HepG2 (cell line): ENCODE measurements around the gene ANKRD62. TPM values are rescaled to one million over a fixed set of nuclear protein-coding genes. Genes with fewer than 3 reads are reported as not detected.

Experiments used
- ATAC-seq: fragments of 200-7000 bp; cut with Tn5 transposase; 3 replicates; pipeline ENCODE4 v1.9.1; 2020; ENCODE audit warnings: mild to moderate bottlenecking, moderate library complexity
- BruUV-seq: library from RNA; stranded (reverse); fragments of 400-500 nt; replicated peaks from 2 replicates; lab custom pipeline; 2021; lab: Mats Ljungman, UMichigan
- CTCF ChIA-PET: fragments of 300-600 bp; formaldehyde crosslinking; extraction: SDS; loops from one replicate; lab custom pipeline; 2021; ENCODE audit warnings: low total read pairs, inconsistent platforms, low intra/inter-chr PET ratio; lab: Yijun Ruan, JAX
- POLR2A ChIA-PET: fragments of 350-600 bp; sonication (Branson Sonifier 250); formaldehyde crosslinking; loops from one replicate; lab custom pipeline; 2020; ENCODE audit warnings: antibody characterized with exemption, inconsistent platforms; lab: Yijun Ruan, JAX
- DNase-seq: peaks from one replicate; pipeline ENCODE4 v3.0.0-alpha.2; 2015; ENCODE audit warnings: low spot score
- FAIRE-seq: peaks from 3 replicates; lab custom pipeline; 2011; peaks lifted over from hg19 to GRCh38; lab: Jason Lieb, UNC
- H2AFZ ChIP-seq: one replicate; pipeline ENCODE4 v1.6.1; 2011; ENCODE audit warnings: low read length, inconsistent platforms
- H3K27ac ChIP-seq: fragments of 300-600 bp; 3 replicates; pipeline ENCODE4 v1.8.0; 2011; ENCODE audit warnings: mixed run types, mild to moderate bottlenecking, mixed read lengths, low read length, inconsistent platforms; ENCODE audit not compliant: insufficient read depth; ENCODE audit errors: extremely low read length
- H3K27me3 ChIP-seq, 2 experiments: fragments of 200-600 bp in 1 of 2; 2 replicates in 1 of 2; 3 replicates in 1 of 2; pipeline versions ENCODE4 v1.6.0 to v1.8.0; 2011; ENCODE audit warnings: low read length in 2 of 2, mild to moderate bottlenecking in 2 of 2, moderate library complexity in 2 of 2, inconsistent platforms in 1 of 2; ENCODE audit not compliant: insufficient read depth in 2 of 2, control insufficient read depth in 1 of 2
- H3K36me3 ChIP-seq, 2 experiments: fragments of 200-600 bp in 1 of 2; replicated peaks in 1 of 2; 2 replicates in 1 of 2; 3 replicates in 1 of 2; pipeline versions ENCODE4 v1.5.1 to v1.8.0; 2011; ENCODE audit warnings: low read length in 2 of 2, inconsistent platforms in 1 of 2; ENCODE audit not compliant: insufficient read depth in 2 of 2, control insufficient read depth in 1 of 2
- H3K4me1 ChIP-seq: 2 replicates; pipeline ENCODE4 v1.5.1; 2012; ENCODE audit warnings: low read length, inconsistent platforms; ENCODE audit not compliant: insufficient read depth
- H3K4me2 ChIP-seq: 2 replicates; pipeline ENCODE4 v1.6.0; 2011; ENCODE audit warnings: low read depth, low read length, inconsistent platforms
- H3K4me3 ChIP-seq, 3 experiments: fragments of 200-600 bp in 1 of 3; sonication (generic), shearing (Covaris generic) in 1 of 3; replicated peaks in 1 of 3; 2 replicates each; pipeline ENCODE4 v1.5.1; 2011 to 2016; ENCODE audit warnings: low read length in 3 of 3, inconsistent platforms in 2 of 3, low read depth in 2 of 3, mild to moderate bottlenecking in 2 of 3, control low read depth in 1 of 3, mixed read lengths in 1 of 3; ENCODE audit not compliant: insufficient read depth in 1 of 3
- H3K79me2 ChIP-seq: one replicate; pipeline ENCODE4 v1.6.1; 2011; ENCODE audit warnings: low read length, inconsistent platforms; ENCODE audit not compliant: insufficient read depth
- H3K9ac ChIP-seq: 2 replicates; pipeline ENCODE4 v1.6.0; 2011; ENCODE audit warnings: mild to moderate bottlenecking, low read depth, low read length, inconsistent platforms; ENCODE audit not compliant: insufficient read depth
- H3K9me3 ChIP-seq: 2 replicates; pipeline ENCODE4 v1.5.1; 2012; ENCODE audit warnings: mild to moderate bottlenecking, low read length
- H4K20me1 ChIP-seq: 2 replicates; pipeline ENCODE4 v1.6.0; 2011; ENCODE audit warnings: inconsistent platforms, mild to moderate bottlenecking, low read length, moderate library complexity; ENCODE audit not compliant: insufficient read depth
- FOSL2 ChIP-seq: sonication (generic); formaldehyde crosslinking; IDR thresholded peaks from 2 replicates; pipeline ENCODE4 v1.4.0; 2020; ENCODE audit warnings: missing genetic modification reagents
- HNRNPLL ChIP-seq: fragments of 200-400 bp; formaldehyde crosslinking; IDR thresholded peaks from 2 replicates; pipeline ENCODE4 v1.6.1; 2017; ENCODE audit warnings: mild to moderate bottlenecking, low read depth, low read length; ENCODE audit not compliant: poor library complexity, severe bottlenecking
- RFXANK ChIP-seq: IDR thresholded peaks from 2 replicates; pipeline ENCODE4 v1.6.1; 2016
- SRSF4 ChIP-seq: fragments of 200-400 bp; formaldehyde crosslinking; IDR thresholded peaks from one replicate; pipeline ENCODE4 v1.6.1; 2018; ENCODE audit warnings: mild to moderate bottlenecking, low read depth, low read length, moderate library complexity; ENCODE audit not compliant: poor library complexity, severe bottlenecking
- YY1 ChIP-seq: IDR thresholded peaks from 2 replicates; pipeline ENCODE4 v1.6.1; 2011; ENCODE audit warnings: low read length, low read depth, moderate library complexity, mild to moderate bottlenecking; ENCODE audit not compliant: insufficient read depth, insufficient replicate concordance
- ZFX ChIP-seq: sonication (generic); formaldehyde crosslinking; IDR thresholded peaks from 2 replicates; pipeline ENCODE4 v1.4.0; 2020; ENCODE audit warnings: mild to moderate bottlenecking, low read depth, missing genetic modification reagents, moderate library complexity
- ZFY ChIP-seq: sonication (generic); formaldehyde crosslinking; IDR thresholded peaks from 2 replicates; pipeline ENCODE4 v1.4.0; 2020; ENCODE audit warnings: missing genetic modification reagents
- ZNF225 ChIP-seq: sonication (generic); formaldehyde crosslinking; IDR thresholded peaks from 2 replicates; pipeline ENCODE4 v1.4.0; 2020; ENCODE audit warnings: mild to moderate bottlenecking, missing genetic modification reagents
- ZNF629 ChIP-seq: sonication (generic); formaldehyde crosslinking; conservative IDR thresholded peaks from 2 replicates; pipeline ENCODE4 v1.5.0; 2020; ENCODE audit warnings: missing genetic modification reagents
- ZNF777 ChIP-seq: sonication (generic); formaldehyde crosslinking; IDR thresholded peaks from 2 replicates; pipeline ENCODE4 v1.4.0; 2020; ENCODE audit warnings: missing genetic modification reagents
- WGBS: methylation state at CpG from one replicate; pipeline ENCODE4 v1.1.6; 2017; ENCODE audit warnings: low lambda C conversion rate; 5-methylcytosine and 5-hydroxymethylcytosine counted together
- in situ Hi-C: cut with HindIII; loops from 2 replicates; pipeline ENCODE4 v1.10.0; 2017; ENCODE audit warnings: low pct_unique_long_range_greater_than_20kb; ENCODE audit not compliant: extremely low pct_ligation_motif_present
- intact Hi-C: fragments of 100-400 bp; cut with micrococcal nuclease; formaldehyde crosslinking; loops from one replicate; pipeline ENCODE4 v1.10.0; 2022; ENCODE audit not compliant: unreplicated experiment
- polyA plus RNA-seq, 8 experiments: library from polyadenylated mRNA; depleted of rRNA in 3 of 8; stranded (reverse) in 7 of 8; unstranded in 1 of 8; fragments of >200 nt; fragmentation: Illumina TruSeq in 4 of 8; extraction: Trizol in 4 of 8; gene quantifications; 2 replicates each; pipeline versions ENCODE4 v1.2.1 to v1.2.3, GENCODE V29; 2011 to 2016; ENCODE audit warnings: low read depth in 4 of 8, missing spikeins in 1 of 8, mixed read lengths in 1 of 8; ENCODE audit not compliant: insufficient read depth in 1 of 8
- total RNA-seq, 5 experiments: library from RNA; depleted of rRNA; stranded (reverse); fragments of >200 nt; fragmentation: Illumina TruSeq; extraction: Trizol; gene quantifications; 2 replicates each; pipeline ENCODE4 v1.2.3, GENCODE V29; 2016; ENCODE audit warnings: low read depth in 1 of 5
- TF ChIP-seq, protein P1 (sequence below): sonication (generic); formaldehyde crosslinking; IDR thresholded peaks from 2 replicates; pipeline ENCODE4 v1.5.1; 2020; ENCODE audit warnings: mild to moderate bottlenecking, missing genetic modification reagents, moderate library complexity
- TF ChIP-seq, protein P2 (sequence below): sonication (generic); formaldehyde crosslinking; IDR thresholded peaks from 2 replicates; pipeline ENCODE4 v1.4.0; 2020; ENCODE audit warnings: mild to moderate bottlenecking, missing genetic modification reagents

The ANKRD62 gene
- total and polyA plus RNA-seq, 2 of the 13 experiments (the other 11 are each of a cell fraction or from before 2014, with no cell fraction given): not detected

DNA sequence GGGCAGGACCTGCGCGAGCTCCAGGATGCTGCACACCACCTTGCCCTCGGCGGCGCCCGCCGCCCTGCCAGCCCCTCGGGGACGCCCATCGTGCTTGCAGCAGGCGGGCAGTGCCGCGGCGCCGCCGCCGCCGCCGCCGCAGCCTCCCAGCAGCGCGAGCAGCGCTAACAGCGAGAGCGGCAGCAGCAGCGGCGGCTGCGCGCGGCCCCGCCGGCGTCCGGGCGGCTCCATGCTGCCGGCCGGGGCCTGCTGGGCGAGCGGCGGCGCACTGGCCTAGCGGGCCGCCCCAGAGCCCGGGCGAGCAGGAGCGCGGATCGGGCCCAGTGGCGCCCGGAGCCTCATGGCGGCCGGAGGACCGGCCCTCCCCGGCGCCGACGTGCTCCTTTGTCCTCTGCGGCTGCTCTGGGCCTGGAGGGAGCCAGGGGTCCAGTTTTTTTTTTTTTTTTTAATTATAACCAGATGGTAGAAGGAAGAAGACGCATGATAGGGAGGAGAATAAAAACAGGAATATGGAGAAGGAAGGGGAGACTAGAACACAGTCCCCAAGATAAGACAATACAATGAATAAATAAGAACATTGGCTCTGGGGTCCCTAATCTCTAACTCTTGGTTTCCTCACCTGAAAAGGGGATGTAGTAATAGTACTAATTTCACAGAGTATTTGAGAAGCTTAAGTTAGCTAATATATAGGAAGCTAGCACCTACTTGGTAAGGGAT lies 17.1 kb upstream of the ANKRD62 start:
- Histone ChIP-seq H2AFZ (no peak overlapping the region), H3K4me2 (peak overlapping the region; percentile 62), H3K4me3 (peak overlapping the region; percentile 47 to 60 (median 55); a peak in 5 of 6 replicates), H3K36me3 (no peaks in the 10 kb centered on the region), H3K27me3 (peaks cover 0 to 24% of the 10 kb centered on the region in 2 experiments; a peak in 3 of 5 replicates), H3K79me2 (no peaks in the 10 kb centered on the region), H3K4me1 (peaks cover 14% of the 10 kb centered on the region), H3K9ac (0 out of 2 replicates have a peak overlapping the region, but pooled peaks have one; percentile 22), H3K9me3 (no peaks in the 10 kb centered on the region), H4K20me1 (no peaks in the 10 kb centered on the region), H3K27ac (no peak overlapping the region)
- BruUV-seq: no TSS peak
- FAIRE-seq (peak; percentile 36), DNase-seq (no peak), ATAC-seq (peak; percentile 97)
- CTCF ChIA-PET: no interaction called here
- WGBS: under 1% methylated on average over 11 of the region's 59 CpGs
- in situ Hi-C loops (no loop called here), intact Hi-C loops (no loop called here)
- POLR2A ChIA-PET: no interaction called here
- TF ChIP-seq HNRNPLL (peak; percentile 36), ZNF225 (CRISPR knock-in tag) (no peak), YY1 (peak; percentile 62), ZNF629 (CRISPR knock-in tag) (no peak), SRSF4 (no peak), FOSL2 (CRISPR knock-in tag) (no peak), ZFY (CRISPR knock-in tag) (peak; percentile 69), ZNF777 (0 out of 2 replicates have a peak, but pooled peaks have one; percentile 33), RFXANK (CRISPR knock-in tag) (no peak), ZFX (CRISPR knock-in tag) (peak; percentile 61)
- TF ChIP-seq, protein P1, sequence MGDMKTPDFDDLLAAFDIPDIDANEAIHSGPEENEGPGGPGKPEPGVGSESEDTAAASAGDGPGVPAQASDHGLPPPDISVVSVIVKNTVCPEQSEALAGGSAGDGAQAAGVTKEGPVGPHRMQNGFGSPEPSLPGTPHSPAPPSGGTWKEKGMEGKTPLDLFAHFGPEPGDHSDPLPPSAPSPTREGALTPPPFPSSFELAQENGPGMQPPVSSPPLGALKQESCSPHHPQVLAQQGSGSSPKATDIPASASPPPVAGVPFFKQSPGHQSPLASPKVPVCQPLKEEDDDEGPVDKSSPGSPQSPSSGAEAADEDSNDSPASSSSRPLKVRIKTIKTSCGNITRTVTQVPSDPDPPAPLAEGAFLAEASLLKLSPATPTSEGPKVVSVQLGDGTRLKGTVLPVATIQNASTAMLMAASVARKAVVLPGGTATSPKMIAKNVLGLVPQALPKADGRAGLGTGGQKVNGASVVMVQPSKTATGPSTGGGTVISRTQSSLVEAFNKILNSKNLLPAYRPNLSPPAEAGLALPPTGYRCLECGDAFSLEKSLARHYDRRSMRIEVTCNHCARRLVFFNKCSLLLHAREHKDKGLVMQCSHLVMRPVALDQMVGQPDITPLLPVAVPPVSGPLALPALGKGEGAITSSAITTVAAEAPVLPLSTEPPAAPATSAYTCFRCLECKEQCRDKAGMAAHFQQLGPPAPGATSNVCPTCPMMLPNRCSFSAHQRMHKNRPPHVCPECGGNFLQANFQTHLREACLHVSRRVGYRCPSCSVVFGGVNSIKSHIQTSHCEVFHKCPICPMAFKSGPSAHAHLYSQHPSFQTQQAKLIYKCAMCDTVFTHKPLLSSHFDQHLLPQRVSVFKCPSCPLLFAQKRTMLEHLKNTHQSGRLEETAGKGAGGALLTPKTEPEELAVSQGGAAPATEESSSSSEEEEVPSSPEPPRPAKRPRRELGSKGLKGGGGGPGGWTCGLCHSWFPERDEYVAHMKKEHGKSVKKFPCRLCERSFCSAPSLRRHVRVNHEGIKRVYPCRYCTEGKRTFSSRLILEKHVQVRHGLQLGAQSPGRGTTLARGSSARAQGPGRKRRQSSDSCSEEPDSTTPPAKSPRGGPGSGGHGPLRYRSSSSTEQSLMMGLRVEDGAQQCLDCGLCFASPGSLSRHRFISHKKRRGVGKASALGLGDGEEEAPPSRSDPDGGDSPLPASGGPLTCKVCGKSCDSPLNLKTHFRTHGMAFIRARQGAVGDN: peak; percentile 19; the same call in 1 of the 2 replicates
- TF ChIP-seq, protein P2, sequence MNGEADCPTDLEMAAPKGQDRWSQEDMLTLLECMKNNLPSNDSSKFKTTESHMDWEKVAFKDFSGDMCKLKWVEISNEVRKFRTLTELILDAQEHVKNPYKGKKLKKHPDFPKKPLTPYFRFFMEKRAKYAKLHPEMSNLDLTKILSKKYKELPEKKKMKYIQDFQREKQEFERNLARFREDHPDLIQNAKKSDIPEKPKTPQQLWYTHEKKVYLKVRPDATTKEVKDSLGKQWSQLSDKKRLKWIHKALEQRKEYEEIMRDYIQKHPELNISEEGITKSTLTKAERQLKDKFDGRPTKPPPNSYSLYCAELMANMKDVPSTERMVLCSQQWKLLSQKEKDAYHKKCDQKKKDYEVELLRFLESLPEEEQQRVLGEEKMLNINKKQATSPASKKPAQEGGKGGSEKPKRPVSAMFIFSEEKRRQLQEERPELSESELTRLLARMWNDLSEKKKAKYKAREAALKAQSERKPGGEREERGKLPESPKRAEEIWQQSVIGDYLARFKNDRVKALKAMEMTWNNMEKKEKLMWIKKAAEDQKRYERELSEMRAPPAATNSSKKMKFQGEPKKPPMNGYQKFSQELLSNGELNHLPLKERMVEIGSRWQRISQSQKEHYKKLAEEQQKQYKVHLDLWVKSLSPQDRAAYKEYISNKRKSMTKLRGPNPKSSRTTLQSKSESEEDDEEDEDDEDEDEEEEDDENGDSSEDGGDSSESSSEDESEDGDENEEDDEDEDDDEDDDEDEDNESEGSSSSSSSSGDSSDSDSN (CRISPR knock-in tag): peak; percentile 82; the same call in 1 of the 2 replicates
